GM12874 (cell line): Measurements from ENCODE around the gene RITA1.

ENCODE experiments used
- CTCF ChIP-seq: IDR thresholded peaks from 2 replicates; pipeline ENCODE4 v1.5.1; 2011; ENCODE audit warnings: low read depth, mild to moderate bottlenecking, control low read depth, low read length, moderate library complexity; ENCODE audit not compliant: insufficient read depth

The RITA1 gene

GRCh38 chr12:113201187-113202177 is 16.0 kb downstream of the RITA1 start:
- TF ChIP-seq CTCF, result no peak

GRCh38 chr12:113202300-113203075 is 17.0 kb downstream of the RITA1 start:
- no peak for TF ChIP-seq CTCF

- TF ChIP-seq CTCF, result no peak
These were observed 18.6 kb downstream of the RITA1 start for GRCh38 chr12:113203852-113204760.

- TF ChIP-seq CTCF, result no peak
These were observed 19.3 kb downstream of the RITA1 start for GRCh38 chr12:113204804-113205203.

GRCh38 chr12:113207613-113208040 is 22.1 kb downstream of the RITA1 start:
- no peak for TF ChIP-seq CTCF

GRCh38 chr12:113208041-113208934 is 22.8 kb downstream of the RITA1 start:
- TF ChIP-seq CTCF, result no peak
